Naive B cell (primary cell): ENCODE measurements around the gene TRDN. TPM values are rescaled to one million over a fixed set of nuclear protein-coding genes. Genes with fewer than 3 reads are reported as not detected.
A peak's percentile ranks its signal among the peaks of the same experiment; 100 is the strongest.
"Not testable (repeated sequence)": the region's sequence is repeated elsewhere in the genome, so short reads cannot be mapped to it uniquely, and the experiment has no call there.

ENCODE experiments used
- ATAC-seq, 2 donors: fragments of 150-1000 bp; cut with Tn5 transposase; 2 replicates each; pipeline ENCODE4 v1.10.0; 2021; ENCODE audit warnings: low read depth in 2 of 2, mild to moderate bottlenecking in 2 of 2, moderate library complexity in 2 of 2
- DNase-seq: peaks from one replicate; pipeline ENCODE4 v3.0.0; 2022
- H3K27ac Mint-ChIP-seq, 6 donors: one replicate each; pipeline ENCODE4 v1.8.0; 2020 to 2022; ENCODE audit warnings: mild to moderate bottlenecking in 6 of 6, mixed read lengths in 6 of 6, moderate library complexity in 5 of 6, inconsistent platforms in 2 of 6
- H3K27me3 Mint-ChIP-seq, 3 donors: one replicate each; pipeline ENCODE4 v1.8.0; 2021 to 2022; ENCODE audit warnings: mixed read lengths in 3 of 3, mild to moderate bottlenecking in 1 of 3
- H3K36me3 Mint-ChIP-seq, 2 donors: one replicate each; pipeline ENCODE4 v1.8.0; 2020 to 2022; ENCODE audit warnings: mixed read lengths in 2 of 2, inconsistent platforms in 1 of 2, mild to moderate bottlenecking in 1 of 2
- H3K4me1 Mint-ChIP-seq, 3 donors: one replicate each; pipeline ENCODE4 v1.8.0; 2020 to 2022; ENCODE audit warnings: mixed read lengths in 3 of 3, inconsistent platforms in 1 of 3, mild to moderate bottlenecking in 1 of 3, moderate library complexity in 1 of 3
- H3K4me3 Mint-ChIP-seq, 8 donors: one replicate each; pipeline ENCODE4 v1.8.0; 2020 to 2022; ENCODE audit warnings: mild to moderate bottlenecking in 8 of 8, mixed read lengths in 8 of 8, moderate library complexity in 8 of 8, inconsistent platforms in 2 of 8
- H3K9me3 Mint-ChIP-seq, 7 donors: one replicate each; pipeline ENCODE4 v1.8.0; 2020 to 2022; ENCODE audit warnings: mixed read lengths in 7 of 7, mild to moderate bottlenecking in 5 of 7, inconsistent platforms in 2 of 7, moderate library complexity in 1 of 7
- polyA plus RNA-seq, 6 donors: library from polyadenylated mRNA; unstranded; fragments of 300-500 nt; fragmentation: Illumina TruSeq; gene quantifications; one replicate each; pipeline ENCODE4 v1.2.3, GENCODE V29; 2021; ENCODE audit warnings: low read depth in 6 of 6

TRDN gene
- polyA plus RNA-seq, 6 donors from 2014 or later, result not detected

DNA sequence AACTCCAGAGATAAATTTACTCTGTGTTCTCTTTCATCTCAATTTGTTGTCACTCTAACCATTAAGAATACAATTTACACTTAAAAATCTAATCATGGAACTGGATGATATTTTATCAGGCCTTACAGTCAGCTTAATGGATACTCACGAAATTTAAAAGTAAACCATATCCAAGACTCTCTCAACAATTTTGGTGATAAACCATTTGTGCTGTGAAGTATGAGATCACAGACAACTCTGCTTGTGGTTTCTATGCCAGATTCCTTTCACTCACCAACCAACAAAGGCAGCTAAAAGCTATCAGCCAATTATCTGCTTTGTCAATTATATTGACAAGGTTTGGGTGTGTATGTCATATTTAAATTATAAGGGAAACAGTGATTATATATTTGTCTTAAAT, 155.8 kb downstream of the TRDN start:
- Mint-ChIP-seq H3K36me3 (no peaks in the 10 kb centered on the region), H3K27ac (peak overlapping the region in 1 of 6 donors; percentile 57), H3K4me3 (no peak overlapping the region), H3K9me3 (peaks cover 0 to 1% (median 0%) of the 10 kb centered on the region in 7 donors), H3K4me1 (no peaks in the 10 kb centered on the region), H3K27me3 (no peaks in the 10 kb centered on the region)
- ATAC-seq (no peak), DNase-seq (no peak)

DNA sequence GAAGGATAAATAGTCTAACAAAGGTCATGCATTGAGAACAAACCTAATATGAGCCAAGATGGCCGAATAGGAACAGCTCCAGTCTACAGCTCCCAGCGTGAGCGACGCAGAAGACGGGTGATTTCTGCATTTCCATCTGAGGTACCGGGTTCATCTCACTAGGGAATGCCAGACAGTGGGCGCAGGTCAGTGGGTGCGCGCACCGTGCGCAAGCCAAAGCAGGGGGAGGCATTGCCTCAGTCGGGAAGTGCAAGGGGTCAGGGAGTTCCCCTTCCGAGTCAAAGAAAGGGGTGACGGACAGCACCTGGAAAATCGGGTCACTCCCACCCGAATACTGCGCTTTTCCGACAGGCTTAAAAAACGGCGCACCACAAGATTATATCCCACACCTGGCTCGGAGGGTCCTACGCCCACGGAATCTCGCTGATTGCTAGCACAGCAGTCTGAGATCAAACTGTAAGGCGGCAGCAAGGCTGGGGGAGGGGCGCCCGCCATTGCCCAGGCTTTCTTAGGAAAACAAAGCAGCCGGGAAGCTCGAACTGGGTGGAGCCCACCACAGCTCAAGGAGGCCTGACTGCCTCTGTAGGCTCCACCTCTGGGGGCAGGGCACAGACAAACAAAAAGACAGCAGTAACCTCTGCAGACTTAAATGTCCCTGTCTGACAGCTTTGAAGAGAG, 164.6 kb downstream of the TRDN start:
- H3K36me3 Mint-ChIP-seq, H3K4me1 Mint-ChIP-seq, DNase-seq: not testable (repeated sequence)

DNA sequence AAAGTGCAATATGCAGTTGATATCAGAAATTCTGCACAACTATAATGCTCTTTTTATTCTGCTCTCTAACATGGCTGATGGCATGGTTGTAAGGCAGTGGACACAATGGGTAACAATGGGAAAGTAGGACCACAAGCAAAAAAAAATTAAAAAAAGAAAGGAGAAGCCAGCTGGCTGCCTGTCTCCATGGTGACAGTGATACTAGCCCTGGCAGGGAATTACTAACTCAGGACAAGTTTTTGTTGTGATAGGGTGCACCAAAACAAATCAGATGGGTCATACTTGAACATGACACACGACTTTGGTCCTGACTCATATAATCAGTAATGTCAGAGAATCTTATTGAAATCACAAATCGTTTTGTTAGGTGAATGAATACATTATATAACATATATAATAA, 169.4 kb downstream of the TRDN start:
- no peaks in the 10 kb centered on the region for H3K4me1 Mint-ChIP-seq
- no peaks in the 10 kb centered on the region for H3K27me3 Mint-ChIP-seq
- H3K4me3 Mint-ChIP-seq, result no peak overlapping the region
- no peaks in the 10 kb centered on the region for H3K36me3 Mint-ChIP-seq
- ATAC-seq, result no peak
- no peak for DNase-seq
- H3K9me3 Mint-ChIP-seq, result peaks cover 0 to 12% (median 4%) of the 10 kb centered on the region in 7 donors
- no peak overlapping the region for H3K27ac Mint-ChIP-seq

More for the DNA sequence above, 164.6 kb downstream of the TRDN start:
- H3K9me3 Mint-ChIP-seq, result peaks cover 0 to 12% (median 4%) of the 10 kb centered on the region in 7 donors
- H3K4me3 Mint-ChIP-seq, H3K27ac Mint-ChIP-seq, ATAC-seq, H3K27me3 Mint-ChIP-seq: not testable (repeated sequence)

DNA sequence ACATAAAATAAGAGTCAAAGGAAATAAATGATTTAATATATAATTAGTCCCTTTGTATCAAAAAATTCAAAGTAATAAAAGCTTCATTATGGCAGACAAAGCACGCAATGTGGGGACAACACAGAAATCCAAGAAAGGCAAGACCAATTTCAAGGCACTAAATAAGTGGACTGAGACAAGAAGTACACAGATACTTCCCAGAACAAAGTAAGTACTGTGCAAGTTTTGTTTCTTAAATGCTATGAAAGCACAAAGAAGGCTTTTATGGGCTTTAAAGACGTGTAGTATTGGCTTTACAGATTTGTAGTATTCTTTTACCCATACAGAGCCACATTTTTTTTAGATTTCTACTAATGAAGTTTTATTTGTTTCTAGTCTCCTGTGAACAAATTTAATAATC, 174.6 kb downstream of the TRDN start:
- Mint-ChIP-seq H3K36me3 (no peaks in the 10 kb centered on the region), H3K4me1 (no peaks in the 10 kb centered on the region), H3K27me3 (no peaks in the 10 kb centered on the region), H3K4me3 (no peak overlapping the region), H3K9me3 (no peaks in the 10 kb centered on the region), H3K27ac (no peak overlapping the region)
- ATAC-seq, result no peak
- DNase-seq, result no peak

DNA sequence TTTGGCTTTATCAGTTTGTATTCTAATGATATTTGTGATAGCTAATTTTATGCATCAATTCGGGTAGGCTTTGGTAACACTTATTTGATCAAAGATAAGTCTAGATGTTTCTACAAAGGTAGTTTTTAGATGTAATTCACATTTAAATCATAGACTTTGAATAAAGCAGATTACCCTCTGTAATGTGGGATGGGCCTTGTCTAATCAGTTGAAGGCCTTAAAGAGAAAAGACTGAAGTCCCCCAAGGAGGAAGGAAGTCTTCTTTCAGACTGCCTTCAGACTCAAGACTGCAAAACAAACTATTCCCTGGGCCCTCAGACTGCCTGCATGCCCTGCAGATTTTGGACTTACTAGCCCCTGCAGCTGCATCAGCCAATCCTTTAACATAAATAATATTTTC, 178.5 kb downstream of the TRDN start:
- ATAC-seq, result no peak
- no peak for DNase-seq
- H3K4me1 Mint-ChIP-seq, result no peaks in the 10 kb centered on the region
- H3K9me3 Mint-ChIP-seq, result peaks cover 0 to 3% (median 0%) of the 10 kb centered on the region in 7 donors
- H3K36me3 Mint-ChIP-seq, result no peaks in the 10 kb centered on the region
- no peak overlapping the region for H3K27ac Mint-ChIP-seq
- no peak overlapping the region for H3K4me3 Mint-ChIP-seq
- no peaks in the 10 kb centered on the region for H3K27me3 Mint-ChIP-seq

DNA sequence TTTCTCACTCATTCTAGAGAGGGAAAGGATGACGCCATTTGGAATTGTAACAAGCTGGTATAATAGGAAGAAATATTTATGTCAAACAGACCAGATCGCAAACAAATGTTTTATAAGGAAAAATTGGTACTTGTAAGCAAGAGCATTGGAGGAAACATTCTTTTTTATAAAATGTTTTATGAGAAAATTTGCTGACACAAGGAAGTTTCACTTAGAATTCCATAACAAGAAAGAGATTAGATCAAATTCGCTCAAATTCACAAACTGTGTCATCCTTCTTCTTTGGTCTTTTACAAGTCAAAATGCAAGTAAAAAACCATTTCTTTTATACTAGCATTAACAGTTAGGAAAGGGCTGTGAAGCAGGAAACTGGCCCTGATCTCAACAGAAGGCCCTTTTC, 179.9 kb downstream of the TRDN start:
- no peak for ATAC-seq
- H3K4me3 Mint-ChIP-seq, result no peak overlapping the region
- H3K9me3 Mint-ChIP-seq, result peaks cover 0 to 10% (median 5%) of the 10 kb centered on the region in 7 donors
- no peaks in the 10 kb centered on the region for H3K4me1 Mint-ChIP-seq
- no peak overlapping the region for H3K27ac Mint-ChIP-seq
- DNase-seq, result no peak
- no peaks in the 10 kb centered on the region for H3K27me3 Mint-ChIP-seq
- H3K36me3 Mint-ChIP-seq, result no peaks in the 10 kb centered on the region

DNA sequence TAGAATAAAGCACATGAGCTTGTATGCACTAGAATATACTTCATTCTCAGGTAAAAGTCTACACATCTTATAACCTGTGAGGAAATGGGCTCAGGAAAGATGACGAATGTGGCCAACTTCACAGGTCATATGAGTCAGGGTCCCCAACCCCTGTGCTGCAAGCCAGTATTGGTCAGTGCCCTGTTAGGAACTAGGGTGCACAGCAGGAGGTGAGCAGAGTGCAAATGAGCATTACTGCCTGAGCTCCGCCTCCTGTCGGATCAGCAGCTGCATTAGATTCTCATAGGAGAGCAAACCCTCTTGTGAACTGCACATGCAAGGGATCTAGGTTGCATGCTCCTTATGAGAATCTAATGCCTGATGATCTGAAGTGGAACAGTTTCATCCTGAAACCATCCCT, 182.3 kb downstream of the TRDN start:
- H3K4me3 Mint-ChIP-seq, result no peak overlapping the region
- peaks cover 0 to 18% (median 6%) of the 10 kb centered on the region in 7 donors for H3K9me3 Mint-ChIP-seq
- H3K27me3 Mint-ChIP-seq, result no peaks in the 10 kb centered on the region
- DNase-seq, result no peak
- no peak overlapping the region for H3K27ac Mint-ChIP-seq
- no peaks in the 10 kb centered on the region for H3K4me1 Mint-ChIP-seq
- ATAC-seq, result no peak
- H3K36me3 Mint-ChIP-seq, result no peaks in the 10 kb centered on the region

DNA sequence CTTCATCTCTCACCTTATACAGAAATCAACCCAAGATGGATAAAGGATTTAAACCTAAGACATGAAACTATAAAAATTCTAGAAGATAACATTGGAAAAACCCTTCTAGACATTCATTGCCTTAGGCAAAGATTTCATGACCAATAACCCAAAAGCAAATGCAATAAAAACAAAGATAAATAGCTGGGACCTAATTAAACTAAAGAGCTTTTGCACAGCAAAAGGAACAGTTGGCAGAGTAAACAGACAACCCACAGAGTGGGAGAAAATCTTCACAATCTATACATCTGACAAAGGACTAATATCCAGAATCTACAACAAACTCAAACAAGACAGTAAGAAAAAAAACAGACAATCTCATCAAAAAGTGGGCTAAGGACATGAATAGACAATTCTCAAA, 183.7 kb downstream of the TRDN start:
- not testable (repeated sequence) for DNase-seq, H3K4me3 Mint-ChIP-seq, H3K36me3 Mint-ChIP-seq, H3K27me3 Mint-ChIP-seq, H3K4me1 Mint-ChIP-seq, ATAC-seq, H3K27ac Mint-ChIP-seq
- peaks cover 0 to 18% (median 8%) of the 10 kb centered on the region in 7 donors for H3K9me3 Mint-ChIP-seq

DNA sequence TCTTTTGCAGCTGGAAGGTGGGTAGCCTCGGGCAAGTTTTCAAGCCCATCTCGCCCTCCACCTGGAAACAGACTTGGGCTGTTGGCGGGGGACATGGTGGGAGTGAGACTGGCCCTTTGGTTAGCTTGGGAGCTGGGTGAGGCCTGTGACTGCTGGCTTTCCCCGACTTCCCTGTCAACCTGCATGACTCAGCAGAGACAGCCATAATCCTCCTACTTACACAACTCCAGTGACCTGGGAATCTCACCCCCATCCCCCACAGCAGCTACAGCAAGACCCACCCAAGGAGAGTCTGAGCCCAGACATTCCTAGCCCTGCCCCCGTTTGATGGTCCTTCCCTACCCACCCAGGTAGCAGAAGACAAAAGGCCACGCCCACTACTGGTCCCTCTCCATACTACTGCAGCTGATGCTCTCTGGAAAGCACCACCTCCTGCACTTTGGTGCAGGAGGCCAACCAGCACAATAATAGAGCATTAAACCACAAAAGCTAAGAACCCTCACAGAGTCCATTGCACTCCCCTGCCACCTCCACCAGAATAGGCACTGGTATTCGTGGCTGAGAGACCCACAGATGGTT, 188.4 kb downstream of the TRDN start:
- Mint-ChIP-seq H3K27ac (no peak overlapping the region), H3K4me3 (no peak overlapping the region), H3K36me3 (no peaks in the 10 kb centered on the region), H3K9me3 (peaks cover 0 to 20% (median 9%) of the 10 kb centered on the region in 7 donors), H3K27me3 (no peaks in the 10 kb centered on the region), H3K4me1 (no peaks in the 10 kb centered on the region)
- DNase-seq, result no peak
- ATAC-seq, result no peak

DNA sequence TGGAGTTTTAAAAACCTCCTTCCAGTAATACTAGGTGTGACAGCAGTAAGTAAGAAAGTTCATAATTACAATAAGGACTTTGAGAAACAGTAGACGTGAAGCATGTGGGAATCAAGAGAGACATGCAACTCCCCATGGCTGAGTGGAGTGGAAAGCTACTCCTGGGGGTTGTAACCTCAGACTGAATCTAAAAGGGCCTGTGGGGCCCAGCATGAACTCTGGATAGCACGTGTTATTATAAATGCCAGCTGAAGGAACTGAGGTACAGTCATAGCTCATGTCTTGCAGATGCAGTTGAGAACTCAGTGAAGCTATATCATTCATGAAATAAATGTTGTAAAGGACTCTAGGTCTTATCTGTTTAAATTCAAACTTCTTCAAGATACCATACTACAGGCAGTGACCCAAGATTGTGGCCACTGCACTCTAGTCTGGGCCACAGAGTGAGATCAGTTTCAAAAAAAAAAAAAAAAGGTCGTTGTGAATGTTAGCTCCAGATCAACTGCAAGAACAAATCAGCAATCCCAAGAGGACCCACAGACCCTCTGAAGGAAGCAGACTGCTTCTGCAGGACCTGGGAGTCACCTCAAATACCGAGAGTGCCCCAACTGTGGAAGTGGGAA, 189.3 kb downstream of the TRDN start:
- Mint-ChIP-seq H3K4me3 (no peak overlapping the region), H3K27ac (no peak overlapping the region), H3K9me3 (peaks cover 0 to 25% (median 9%) of the 10 kb centered on the region in 7 donors), H3K4me1 (no peaks in the 10 kb centered on the region), H3K27me3 (no peaks in the 10 kb centered on the region), H3K36me3 (no peaks in the 10 kb centered on the region)
- DNase-seq (no peak), ATAC-seq (no peak)

DNA sequence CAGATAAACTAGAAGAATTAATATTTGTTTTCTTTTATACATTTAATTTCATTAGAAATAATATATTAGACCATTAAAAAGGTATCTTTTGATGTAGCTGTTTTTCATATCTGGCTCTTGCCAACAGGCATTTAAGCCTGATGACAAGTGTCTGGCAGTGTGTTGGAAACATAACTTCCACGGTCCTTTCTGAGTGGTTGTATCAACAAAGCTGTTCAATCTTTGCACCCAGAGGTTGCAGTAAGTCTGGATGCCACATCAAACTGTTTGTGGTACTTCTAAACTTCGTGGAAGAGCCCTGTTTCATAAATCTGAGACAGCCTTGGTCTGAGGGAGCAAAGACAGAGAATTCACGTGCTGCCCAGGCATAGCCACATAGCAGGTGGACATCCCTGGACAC, 197.4 kb downstream of the TRDN start:
- ATAC-seq (no peak), DNase-seq (no peak)
- Mint-ChIP-seq H3K27ac (no peak overlapping the region), H3K4me3 (no peak overlapping the region), H3K27me3 (no peaks in the 10 kb centered on the region), H3K9me3 (peaks cover 0 to 11% (median 4%) of the 10 kb centered on the region in 7 donors), H3K4me1 (no peaks in the 10 kb centered on the region), H3K36me3 (no peaks in the 10 kb centered on the region)

DNA sequence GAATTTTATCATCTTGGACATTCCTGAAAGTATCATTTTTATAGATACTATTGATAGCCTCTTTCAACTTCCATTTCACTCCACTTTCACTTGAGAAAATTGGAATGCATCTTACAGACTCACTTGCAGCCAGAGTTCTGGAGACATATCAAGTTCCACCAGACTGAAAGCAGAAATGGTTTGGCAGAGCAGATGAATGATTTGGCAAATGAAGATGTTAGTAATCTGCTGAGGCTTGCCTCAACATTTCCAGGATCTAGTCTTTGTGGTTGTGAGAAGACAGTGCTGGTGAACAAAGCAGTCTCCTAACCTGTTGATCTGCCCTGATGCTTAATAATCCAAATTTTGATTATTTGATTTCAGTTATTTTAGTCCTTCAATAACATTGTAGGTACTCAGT, 202.6 kb downstream of the TRDN start:
- H3K9me3 Mint-ChIP-seq, result peaks cover 0 to 2% (median 0%) of the 10 kb centered on the region in 7 donors
- no peaks in the 10 kb centered on the region for H3K4me1 Mint-ChIP-seq
- no peak overlapping the region for H3K4me3 Mint-ChIP-seq
- no peaks in the 10 kb centered on the region for H3K36me3 Mint-ChIP-seq
- H3K27ac Mint-ChIP-seq, result no peak overlapping the region
- no peaks in the 10 kb centered on the region for H3K27me3 Mint-ChIP-seq
- ATAC-seq (no peak), DNase-seq (no peak)

DNA sequence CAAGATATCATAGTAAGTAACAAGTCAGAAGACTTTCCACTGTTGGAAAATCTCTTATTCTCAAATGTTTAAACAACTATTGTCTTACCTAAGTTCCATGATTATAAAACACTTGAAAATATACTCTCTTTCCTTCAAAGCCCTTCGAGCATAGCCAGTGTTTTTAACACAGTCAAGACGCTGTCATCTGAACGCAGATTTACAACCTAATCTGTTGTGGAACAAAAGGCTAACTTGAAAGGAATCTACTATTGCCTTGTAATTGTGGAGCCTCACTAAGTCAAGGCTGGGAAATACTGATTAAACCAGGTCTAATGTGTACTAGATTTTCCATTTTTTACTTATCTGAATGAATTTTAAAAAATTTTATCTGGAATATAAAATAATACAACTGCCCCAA, 205.8 kb downstream of the TRDN start:
- no peaks in the 10 kb centered on the region for H3K4me1 Mint-ChIP-seq
- DNase-seq (no peak), ATAC-seq (no peak)
- H3K36me3 Mint-ChIP-seq, result no peaks in the 10 kb centered on the region
- H3K9me3 Mint-ChIP-seq, result peaks cover 0 to 2% (median 0%) of the 10 kb centered on the region in 7 donors
- no peaks in the 10 kb centered on the region for H3K27me3 Mint-ChIP-seq
- H3K4me3 Mint-ChIP-seq, result no peak overlapping the region
- no peak overlapping the region for H3K27ac Mint-ChIP-seq

DNA sequence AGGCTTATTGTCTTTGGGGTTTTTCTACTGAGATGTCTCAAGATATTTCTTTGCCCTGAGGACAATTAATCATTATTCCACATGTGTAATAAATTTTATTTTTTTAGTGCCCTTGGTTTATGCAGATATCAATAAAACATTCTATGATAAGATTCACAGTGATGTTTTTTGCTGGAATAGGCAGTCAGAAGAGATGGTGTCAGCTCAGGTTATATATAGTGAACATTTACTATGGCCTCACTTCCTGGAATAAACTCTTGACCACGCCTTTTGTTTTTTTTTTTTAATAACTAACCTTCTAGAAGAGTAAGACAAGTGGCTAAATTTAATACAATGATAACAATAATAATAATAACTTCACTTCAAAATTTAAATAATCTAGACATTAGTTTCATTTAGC, 209.7 kb downstream of the TRDN start:
- ATAC-seq (no peak), DNase-seq (no peak)
- Mint-ChIP-seq H3K27ac (no peak overlapping the region), H3K4me3 (no peak overlapping the region), H3K4me1 (no peaks in the 10 kb centered on the region), H3K36me3 (no peaks in the 10 kb centered on the region), H3K9me3 (no peaks in the 10 kb centered on the region), H3K27me3 (no peaks in the 10 kb centered on the region)
